Right lobe of liver (tissue), 6 donors: ENCODE measurements around the gene GNAL. TPM values are rescaled to one million over a fixed set of nuclear protein-coding genes. Genes with fewer than 3 reads are reported as not detected.

Source experiments
- ATAC-seq, 4 donors: fragments of 200-7000 bp; cut with Tn5 transposase; one replicate each; pipeline ENCODE4 v1.9.1; 2020; ENCODE audit warnings: mild to moderate bottlenecking in 4 of 4, moderate library complexity in 4 of 4
- DNase-seq, 3 donors: peaks; one replicate each; pipeline ENCODE4 v3.0.0-alpha.2; 2020
- H3K27ac ChIP-seq, 3 donors: fragments of 200-600 bp; one replicate each; pipeline ENCODE4 v1.8.0; 2022
- H3K27me3 ChIP-seq, 2 donors: fragments of 200-600 bp; one replicate each; pipeline ENCODE4 v1.8.0; 2022
- H3K36me3 ChIP-seq, 4 donors: fragments of 200-600 bp; sonication (generic) in 1 of 4; one replicate each; pipeline versions ENCODE4 v1.5.1 to v1.8.0; 2017 to 2022; ENCODE audit warnings: control low read depth in 1 of 4
- H3K4me1 ChIP-seq, 4 donors: fragments of 200-600 bp; sonication (generic) in 1 of 4; one replicate each; pipeline versions ENCODE4 v1.5.1 to v1.8.0; 2017 to 2022; ENCODE audit warnings: control low read depth in 1 of 4
- H3K4me3 ChIP-seq, 3 donors: fragments of 200-600 bp; one replicate each; pipeline ENCODE4 v1.8.0; 2022
- H3K9me3 ChIP-seq, 4 donors: fragments of 200-600 bp; sonication (generic) in 1 of 4; one replicate each; pipeline versions ENCODE4 v1.5.1 to v1.8.0; 2017 to 2022; ENCODE audit warnings: control low read depth in 1 of 4
- POLR2A ChIP-seq: fragments of 450-650 bp; IDR thresholded peaks from one replicate; pipeline ENCODE4 v1.6.1; 2017; ENCODE audit warnings: antibody characterized with exemption, mild to moderate bottlenecking
- WGBS: methylation state at CpG from one replicate; pipeline ENCODE4 v1.1.6; 2018; ENCODE audit warnings: low coverage, low lambda C conversion rate; ENCODE audit not compliant: insufficient coverage; ENCODE audit errors: missing lambda C conversion rate; 5-methylcytosine and 5-hydroxymethylcytosine counted together
- intact Hi-C, 2 donors: fragments of 100-400 bp; cut with DNase I; formaldehyde crosslinking; loops; one replicate each; pipeline versions ENCODE4 v1.11.2 to v1.14.1; 2022
- total RNA-seq, 6 experiments: library from RNA; depleted of rRNA in 2 of 6; stranded (reverse); fragments of >200 nt in 2 of 6; fragmentation: NEBNext Ultra II Directional in 3 of 6; extraction: Animal tissue kit (Norgen Biotek cat#: 25700) in 3 of 6; gene quantifications; one replicate each; pipeline versions ENCODE4 v1.1.0 to v1.2.4, GENCODE V29; 2016 to 2023
- TF ChIP-seq, protein P1 (sequence below), 4 donors: fragments of 200-600 bp in 3 of 4; fragments of 450-650 bp in 1 of 4; IDR thresholded peaks; one replicate each; pipeline versions ENCODE4 v1.5.1 to v1.8.0; 2016 to 2022; ENCODE audit warnings: antibody characterized with exemption in 4 of 4, mild to moderate bottlenecking in 2 of 4
- donor health status: DM: no; HTN: yes; CAD: no.
- donor health status: DM: no; HTN: no; CAD: no.
- donor health status: DM: no; HTN: no; CAD: no.
- donor health status: DM: no; HTN: yes; CAD: no.
- donor health status: DM: no; HTN: yes; CAD: no.

GNAL gene
- total RNA-seq, 6 experiments from 2014 or later, result 0.19 to 1.9 (median 1.2) TPM

DNA sequence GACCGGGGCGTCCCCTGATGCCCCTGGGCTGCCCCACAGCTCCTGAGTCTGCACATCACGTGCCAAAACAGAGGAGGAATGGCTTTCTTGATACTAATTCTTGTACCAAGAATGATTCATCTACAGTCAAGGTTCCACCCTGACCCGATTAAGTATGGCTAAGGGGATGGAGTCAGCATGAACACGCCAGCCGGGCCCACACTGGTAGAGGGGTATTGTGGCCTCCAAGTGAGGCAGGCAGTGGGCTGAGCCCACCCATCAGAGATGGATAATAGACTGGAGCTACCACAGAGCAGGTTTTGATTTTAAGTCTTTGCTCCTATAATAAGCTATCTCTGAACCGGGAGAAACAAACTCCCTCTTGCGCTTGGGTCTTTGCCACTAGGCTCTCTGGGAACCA is 17.9 kb upstream of the GNAL start:
- TF ChIP-seq POLR2A, result no peak
- TF ChIP-seq, protein P1, sequence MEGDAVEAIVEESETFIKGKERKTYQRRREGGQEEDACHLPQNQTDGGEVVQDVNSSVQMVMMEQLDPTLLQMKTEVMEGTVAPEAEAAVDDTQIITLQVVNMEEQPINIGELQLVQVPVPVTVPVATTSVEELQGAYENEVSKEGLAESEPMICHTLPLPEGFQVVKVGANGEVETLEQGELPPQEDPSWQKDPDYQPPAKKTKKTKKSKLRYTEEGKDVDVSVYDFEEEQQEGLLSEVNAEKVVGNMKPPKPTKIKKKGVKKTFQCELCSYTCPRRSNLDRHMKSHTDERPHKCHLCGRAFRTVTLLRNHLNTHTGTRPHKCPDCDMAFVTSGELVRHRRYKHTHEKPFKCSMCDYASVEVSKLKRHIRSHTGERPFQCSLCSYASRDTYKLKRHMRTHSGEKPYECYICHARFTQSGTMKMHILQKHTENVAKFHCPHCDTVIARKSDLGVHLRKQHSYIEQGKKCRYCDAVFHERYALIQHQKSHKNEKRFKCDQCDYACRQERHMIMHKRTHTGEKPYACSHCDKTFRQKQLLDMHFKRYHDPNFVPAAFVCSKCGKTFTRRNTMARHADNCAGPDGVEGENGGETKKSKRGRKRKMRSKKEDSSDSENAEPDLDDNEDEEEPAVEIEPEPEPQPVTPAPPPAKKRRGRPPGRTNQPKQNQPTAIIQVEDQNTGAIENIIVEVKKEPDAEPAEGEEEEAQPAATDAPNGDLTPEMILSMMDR (IDR thresholded peaks at IDR 0.05), result no peak
- DNase-seq (no peak), ATAC-seq (no peak)
- Histone ChIP-seq H3K27me3 (no peaks in the 10 kb centered on the region), H3K9me3 (no peaks in the 10 kb centered on the region), H3K36me3 (no peaks in the 10 kb centered on the region), H3K27ac (no peak overlapping the region), H3K4me3 (no peak overlapping the region), H3K4me1 (no peaks in the 10 kb centered on the region)
- intact Hi-C loops, result no loop called here
- WGBS, result 62% methylated on average over 2 of the region's 8 CpGs

DNA sequence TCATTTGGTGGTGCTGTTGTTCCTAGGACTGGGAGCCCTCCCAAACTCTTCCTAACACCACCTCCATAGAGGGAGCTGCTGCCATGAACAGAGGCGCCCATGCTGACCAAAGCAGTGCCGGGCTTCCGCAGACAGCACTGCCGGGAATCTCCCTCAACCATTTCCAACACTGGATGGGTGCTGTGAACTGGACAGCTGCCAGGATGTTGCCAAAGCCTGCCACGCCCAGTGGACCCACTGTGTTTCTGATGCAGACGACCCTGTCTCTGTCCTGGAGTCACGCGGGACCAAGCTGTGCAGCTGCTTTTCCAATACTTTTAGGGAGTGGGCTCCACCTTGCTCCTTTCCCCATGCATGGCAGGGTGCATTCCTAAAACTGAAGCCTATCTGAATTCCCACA is 16.9 kb upstream of the GNAL start:
- Histone ChIP-seq H3K4me3 (no peak overlapping the region), H3K27me3 (no peaks in the 10 kb centered on the region), H3K36me3 (no peaks in the 10 kb centered on the region), H3K4me1 (no peaks in the 10 kb centered on the region), H3K9me3 (no peaks in the 10 kb centered on the region), H3K27ac (no peak overlapping the region)
- TF ChIP-seq POLR2A, result no peak
- TF ChIP-seq, protein P1 (IDR thresholded peaks at IDR 0.05), result no peak
- no peak for ATAC-seq
- intact Hi-C loops, result no loop called here
- DNase-seq, result no peak
- whole genome bisulfite sequencing, result 94% methylated on average over 3 of the region's 8 CpGs

DNA sequence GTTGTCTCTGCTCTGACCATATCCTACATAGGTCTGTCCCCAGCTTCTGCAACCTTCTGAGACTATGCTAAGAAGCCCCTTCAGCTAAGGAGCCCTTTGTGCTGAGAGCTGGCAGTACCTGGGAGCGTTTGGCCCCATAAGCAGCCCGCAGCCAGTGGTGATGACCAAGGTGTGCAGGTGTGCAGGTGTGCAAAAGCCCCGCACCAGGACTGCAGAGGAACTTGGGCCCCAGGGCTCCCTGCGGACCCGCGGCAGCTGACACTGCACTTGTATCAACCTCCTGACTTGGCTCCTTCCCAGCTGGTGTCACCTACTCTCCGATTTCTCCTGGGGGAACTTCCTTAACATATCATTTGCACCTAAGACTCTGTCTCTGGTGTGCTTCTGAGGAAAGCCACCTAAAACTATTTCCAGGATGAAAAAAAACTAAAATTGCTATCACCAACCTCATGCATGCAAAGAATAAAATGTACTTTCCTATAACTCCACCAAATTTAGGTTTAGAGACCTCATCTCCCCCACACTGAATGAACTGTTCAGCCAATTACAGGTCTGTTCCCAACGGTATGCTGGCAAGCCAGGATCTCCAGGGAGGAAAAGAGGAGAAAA is 16.1 kb upstream of the GNAL start:
- intact Hi-C loops, result no loop called here
- Histone ChIP-seq H3K36me3 (no peaks in the 10 kb centered on the region), H3K4me1 (no peaks in the 10 kb centered on the region), H3K4me3 (no peak overlapping the region), H3K27ac (no peak overlapping the region), H3K9me3 (no peaks in the 10 kb centered on the region), H3K27me3 (no peaks in the 10 kb centered on the region)
- TF ChIP-seq POLR2A, result no peak
- TF ChIP-seq, protein P1 (IDR thresholded peaks at IDR 0.05), result no peak
- ATAC-seq, result no peak
- WGBS, result 30% methylated on average over 5 of the region's 8 CpGs
- no peak for DNase-seq

DNA sequence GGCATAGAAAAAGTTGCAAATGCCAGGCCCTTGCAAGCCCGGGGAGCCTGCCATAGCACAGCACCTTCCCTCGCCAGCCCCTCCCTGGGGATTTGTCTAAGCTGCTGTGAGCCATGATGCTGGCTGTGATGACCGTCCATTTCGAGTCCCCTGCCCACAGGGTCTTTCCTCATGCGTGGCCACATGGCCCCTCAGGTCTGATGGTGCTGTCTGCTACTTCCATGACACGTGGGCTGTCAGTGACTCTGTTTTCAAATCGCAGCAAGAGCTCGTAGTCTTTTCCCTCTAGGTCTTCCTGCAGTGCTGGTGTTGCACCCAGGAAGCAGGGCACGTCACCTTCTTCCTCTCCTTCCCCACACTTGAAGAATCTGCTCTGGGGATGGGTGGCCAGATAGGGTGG is 15.5 kb upstream of the GNAL start:
- ATAC-seq, result no peak
- H3K27me3 ChIP-seq, result no peaks in the 10 kb centered on the region

More for the DNA sequence above, 15.5 kb upstream of the GNAL start:
- H3K9me3 ChIP-seq, result no peaks in the 10 kb centered on the region
- no peaks in the 10 kb centered on the region for H3K4me1 ChIP-seq
- H3K27ac ChIP-seq, result no peak overlapping the region
- no peak for DNase-seq
- TF ChIP-seq, protein P1 (IDR thresholded peaks at IDR 0.05), result no peak
- no peak for TF ChIP-seq POLR2A
- H3K36me3 ChIP-seq, result no peaks in the 10 kb centered on the region
- 30% methylated on average over 5 of the region's 9 CpGs for WGBS
- intact Hi-C loops, result no loop called here
- H3K4me3 ChIP-seq, result no peak overlapping the region
